GM04504 (cell line): ENCODE data around the gene FBXL17.

ENCODE experiments used
- DNase-seq: peaks from one replicate; pipeline ENCODE4 v3.0.0-alpha.2; 2012; ENCODE audit warnings: low read depth

Gene FBXL17

GRCh38 chr5:108373426-108373825, 8.5 kb downstream of the FBXL17 start:
- DNase-seq = no peak

- DNase-seq = no peak
These were observed 9.5 kb downstream of the FBXL17 start for GRCh38 chr5:108372369-108372768.

GRCh38 chr5:108371263-108371662, 10.6 kb downstream of the FBXL17 start:
- no peak for DNase-seq

GRCh38 chr5:108369167-108369566, 12.7 kb downstream of the FBXL17 start:
- DNase-seq = no peak

GRCh38 chr5:108367679-108368334, 14.1 kb downstream of the FBXL17 start:
- DNase-seq = no peak

- DNase-seq = no peak
These were observed 15.4 kb downstream of the FBXL17 start for GRCh38 chr5:108366500-108366899.

- DNase-seq = no peak
These were observed 20.1 kb downstream of the FBXL17 start for GRCh38 chr5:108361771-108362170.

GRCh38 chr5:108361239-108361638, 20.7 kb downstream of the FBXL17 start:
- no peak for DNase-seq

GRCh38 chr5:108360280-108360679, 21.6 kb downstream of the FBXL17 start:
- DNase-seq = no peak

GRCh38 chr5:108356286-108356685, 25.6 kb downstream of the FBXL17 start:
- no peak for DNase-seq

- DNase-seq = no peak
These were observed 28.8 kb downstream of the FBXL17 start for GRCh38 chr5:108353087-108353486.

- DNase-seq = no peak
These were observed 36.2 kb downstream of the FBXL17 start for GRCh38 chr5:108345541-108346171.

- no peak for DNase-seq
These were observed 37.6 kb downstream of the FBXL17 start for GRCh38 chr5:108344103-108344822.

GRCh38 chr5:108341866-108342265, 40.0 kb downstream of the FBXL17 start:
- DNase-seq = no peak

- DNase-seq = no peak
These were observed 41.8 kb downstream of the FBXL17 start for GRCh38 chr5:108340131-108340530.

GRCh38 chr5:108339220-108339619, 42.7 kb downstream of the FBXL17 start:
- DNase-seq = no peak

- DNase-seq = no peak
These were observed 47.7 kb downstream of the FBXL17 start for GRCh38 chr5:108334225-108334624.

- no peak for DNase-seq
These were observed 54.9 kb downstream of the FBXL17 start for GRCh38 chr5:108326982-108327381.

GRCh38 chr5:108324886-108325285, 57.0 kb downstream of the FBXL17 start:
- no peak for DNase-seq

GRCh38 chr5:108321341-108321740, 60.6 kb downstream of the FBXL17 start:
- no peak for DNase-seq

- no peak for DNase-seq
These were observed 61.7 kb downstream of the FBXL17 start for GRCh38 chr5:108320231-108320630.

- no peak for DNase-seq
These were observed 66.1 kb downstream of the FBXL17 start for GRCh38 chr5:108315829-108316228.

GRCh38 chr5:108312258-108312657, 69.6 kb downstream of the FBXL17 start:
- DNase-seq = no peak
